Chondrocyte (in vitro differentiated cells): ENCODE data around the gene MMAB. TPM values are rescaled to one million over a fixed set of nuclear protein-coding genes. Genes with fewer than 3 reads are reported as not detected.

ENCODE experiments used
- DNase-seq: peaks from one replicate; pipeline ENCODE4 v3.0.0; 2021; ENCODE audit warnings: mixed read lengths, low spot score
- H3K27ac Mint-ChIP-seq: one replicate; pipeline ENCODE4 v1.8.0; 2021; ENCODE audit warnings: mild to moderate bottlenecking, moderate library complexity, mixed read lengths; ENCODE audit not compliant: unreplicated experiment
- H3K27me3 Mint-ChIP-seq: 2 replicates; pipeline ENCODE4 v1.8.0; 2021; ENCODE audit warnings: low read depth, mixed read lengths
- H3K36me3 Mint-ChIP-seq: 2 replicates; pipeline ENCODE4 v1.8.0; 2021; ENCODE audit warnings: low read depth, mixed read lengths
- H3K4me1 Mint-ChIP-seq: 2 replicates; pipeline ENCODE4 v1.8.0; 2021; ENCODE audit warnings: low read depth, mild to moderate bottlenecking, mixed read lengths
- H3K4me3 Mint-ChIP-seq: one replicate; pipeline ENCODE4 v1.8.0; 2021; ENCODE audit warnings: mild to moderate bottlenecking, moderate library complexity, mixed read lengths; ENCODE audit not compliant: unreplicated experiment
- H3K9me3 Mint-ChIP-seq: 2 replicates; pipeline ENCODE4 v1.8.0; 2021; ENCODE audit warnings: low read depth, mixed read lengths
- CTCF ChIP-seq: fragments of 200-600 bp; sonication (generic); IDR thresholded peaks from 2 replicates; pipeline ENCODE4 v1.5.0; 2021; ENCODE audit warnings: antibody characterized with exemption, mild to moderate bottlenecking, moderate library complexity
- total RNA-seq: library from RNA; stranded (reverse); gene quantifications from 3 replicates; pipeline ENCODE4 v1.2.1, GENCODE V29; 2021

MMAB gene
- total RNA-seq, 1 donor from 2014 or later, result 23.3 TPM

GRCh38 chr12:109611223-109611622 lies 37.9 kb upstream of the MMAB start:
- Mint-ChIP-seq H3K27me3 (peaks cover 35% of the 10 kb centered on the region), H3K9me3 (no peaks in the 10 kb centered on the region), H3K27ac (no peak overlapping the region), H3K36me3 (no peaks in the 10 kb centered on the region), H3K4me3 (no peak overlapping the region), H3K4me1 (no peaks in the 10 kb centered on the region)
- DNase-seq, result no peak
- TF ChIP-seq CTCF, result no peak

- Mint-ChIP-seq H3K9me3 (no peaks in the 10 kb centered on the region), H3K4me1 (no peaks in the 10 kb centered on the region), H3K4me3 (no peak overlapping the region), H3K36me3 (no peaks in the 10 kb centered on the region), H3K27ac (no peak overlapping the region), H3K27me3 (peaks cover 28% of the 10 kb centered on the region)
- DNase-seq, result no peak
- no peak for TF ChIP-seq CTCF
These were observed 37.2 kb upstream of the MMAB start for GRCh38 chr12:109610523-109610922.

GRCh38 chr12:109609342-109609741 lies 36.0 kb upstream of the MMAB start:
- no peaks in the 10 kb centered on the region for H3K36me3 Mint-ChIP-seq
- no peak for TF ChIP-seq CTCF
- no peaks in the 10 kb centered on the region for H3K4me1 Mint-ChIP-seq
- H3K27me3 Mint-ChIP-seq, result peaks cover 19% of the 10 kb centered on the region
- H3K9me3 Mint-ChIP-seq, result no peaks in the 10 kb centered on the region
- H3K27ac Mint-ChIP-seq, result no peak overlapping the region
- no peak for DNase-seq
- peak overlapping the region; percentile 12 for H3K4me3 Mint-ChIP-seq

- H3K27me3 Mint-ChIP-seq, result peaks cover 19% of the 10 kb centered on the region
- no peaks in the 10 kb centered on the region for H3K9me3 Mint-ChIP-seq
These were observed 35.5 kb upstream of the MMAB start for GRCh38 chr12:109608793-109609192.

GRCh38 chr12:109608270-109608669 lies 35.0 kb upstream of the MMAB start:
- Mint-ChIP-seq H3K4me3 (no peak overlapping the region), H3K36me3 (no peaks in the 10 kb centered on the region), H3K27ac (no peak overlapping the region), H3K9me3 (no peaks in the 10 kb centered on the region), H3K27me3 (peaks cover 13% of the 10 kb centered on the region), H3K4me1 (no peaks in the 10 kb centered on the region)
- no peak for TF ChIP-seq CTCF
- DNase-seq, result no peak

More at GRCh38 chr12:109608793-109609192, 35.5 kb upstream of the MMAB start:
- no peak overlapping the region for H3K27ac Mint-ChIP-seq
- no peaks in the 10 kb centered on the region for H3K36me3 Mint-ChIP-seq
- TF ChIP-seq CTCF, result no peak
- H3K4me1 Mint-ChIP-seq, result no peaks in the 10 kb centered on the region
- H3K4me3 Mint-ChIP-seq, result no peak overlapping the region
- DNase-seq, result no peak
